ENCODE results near the gene CACNA2D3.

DNA sequence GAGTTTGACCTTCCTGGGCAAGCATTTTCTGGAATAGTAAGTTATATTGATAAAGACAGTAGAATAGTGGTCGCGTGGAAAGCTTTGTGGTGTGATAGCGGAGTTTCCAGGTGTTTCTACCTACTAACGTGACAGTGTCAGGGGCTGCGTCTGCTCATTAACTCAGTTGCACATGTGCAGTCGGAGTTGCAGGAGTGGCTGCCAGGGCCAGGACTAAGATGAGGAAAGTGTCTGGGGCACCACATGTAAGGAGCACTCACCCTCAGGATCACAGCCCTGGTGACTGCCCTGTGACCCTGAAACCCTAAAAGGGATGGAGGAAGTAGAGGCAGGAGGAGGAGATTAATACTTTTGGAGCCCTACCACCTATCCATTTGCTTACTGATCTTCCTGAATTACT, 510.5 kb downstream of the CACNA2D3 start:
- TF ChIP-seq, protein P1, sequence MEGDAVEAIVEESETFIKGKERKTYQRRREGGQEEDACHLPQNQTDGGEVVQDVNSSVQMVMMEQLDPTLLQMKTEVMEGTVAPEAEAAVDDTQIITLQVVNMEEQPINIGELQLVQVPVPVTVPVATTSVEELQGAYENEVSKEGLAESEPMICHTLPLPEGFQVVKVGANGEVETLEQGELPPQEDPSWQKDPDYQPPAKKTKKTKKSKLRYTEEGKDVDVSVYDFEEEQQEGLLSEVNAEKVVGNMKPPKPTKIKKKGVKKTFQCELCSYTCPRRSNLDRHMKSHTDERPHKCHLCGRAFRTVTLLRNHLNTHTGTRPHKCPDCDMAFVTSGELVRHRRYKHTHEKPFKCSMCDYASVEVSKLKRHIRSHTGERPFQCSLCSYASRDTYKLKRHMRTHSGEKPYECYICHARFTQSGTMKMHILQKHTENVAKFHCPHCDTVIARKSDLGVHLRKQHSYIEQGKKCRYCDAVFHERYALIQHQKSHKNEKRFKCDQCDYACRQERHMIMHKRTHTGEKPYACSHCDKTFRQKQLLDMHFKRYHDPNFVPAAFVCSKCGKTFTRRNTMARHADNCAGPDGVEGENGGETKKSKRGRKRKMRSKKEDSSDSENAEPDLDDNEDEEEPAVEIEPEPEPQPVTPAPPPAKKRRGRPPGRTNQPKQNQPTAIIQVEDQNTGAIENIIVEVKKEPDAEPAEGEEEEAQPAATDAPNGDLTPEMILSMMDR (IDR thresholded peaks at IDR 0.05), result no peak
- no peak for TF ChIP-seq EZH2 (IDR thresholded peaks at IDR 0.05)
- no peak for TF ChIP-seq EZH2phosphoT487 (IDR thresholded peaks at IDR 0.05)
